Memory B cell (primary cell): ENCODE measurements around the gene TTYH2.
A peak's percentile ranks its signal among the peaks of the same experiment; 100 is the strongest.

Experiments used
- ATAC-seq: fragments of 150-1000 bp; cut with Tn5 transposase; 2 replicates; pipeline ENCODE4 v1.10.0; 2021; ENCODE audit warnings: low read depth, mild to moderate bottlenecking, moderate library complexity
- DNase-seq, 2 donors: peaks; one replicate each; pipeline ENCODE4 v3.0.0; 2022; ENCODE audit warnings: low spot score in 2 of 2
- H3K27ac Mint-ChIP-seq: one replicate; pipeline ENCODE4 v1.8.0; 2022; ENCODE audit warnings: mild to moderate bottlenecking, moderate library complexity, mixed read lengths
- H3K27me3 Mint-ChIP-seq: one replicate; pipeline ENCODE4 v1.8.0; 2022; ENCODE audit warnings: mixed read lengths
- H3K36me3 Mint-ChIP-seq: one replicate; pipeline ENCODE4 v1.8.0; 2022; ENCODE audit warnings: mild to moderate bottlenecking, mixed read lengths
- H3K4me1 Mint-ChIP-seq: one replicate; pipeline ENCODE4 v1.8.0; 2022; ENCODE audit warnings: mixed read lengths
- H3K4me3 Mint-ChIP-seq: one replicate; pipeline ENCODE4 v1.8.0; 2022; ENCODE audit warnings: mild to moderate bottlenecking, moderate library complexity, mixed read lengths
- H3K9me3 Mint-ChIP-seq: one replicate; pipeline ENCODE4 v1.8.0; 2022; ENCODE audit warnings: mixed read lengths

TTYH2 gene

GRCh38 chr17:74214484-74215341 lies 1.3 kb downstream of the TTYH2 start:
- Mint-ChIP-seq H3K9me3 (peaks cover 2% of the 10 kb centered on the region), H3K27me3 (peaks cover 1% of the 10 kb centered on the region), H3K4me1 (peaks cover 32% of the 10 kb centered on the region), H3K4me3 (peak overlapping the region; percentile 91), H3K36me3 (peaks cover 5% of the 10 kb centered on the region), H3K27ac (peak overlapping the region; percentile 39)
- ATAC-seq (no peak), DNase-seq (no peak)

- Mint-ChIP-seq H3K36me3 (peaks cover 5% of the 10 kb centered on the region), H3K9me3 (peaks cover 2% of the 10 kb centered on the region), H3K27ac (no peak overlapping the region), H3K27me3 (peaks cover 1% of the 10 kb centered on the region), H3K4me1 (peaks cover 32% of the 10 kb centered on the region), H3K4me3 (no peak overlapping the region)
- no peak for DNase-seq
- ATAC-seq: no peak
Observed at GRCh38 chr17:74215342-74215727, 2.0 kb downstream of the TTYH2 start.

- peaks cover 2% of the 10 kb centered on the region for H3K9me3 Mint-ChIP-seq
- no peak for DNase-seq
Observed at GRCh38 chr17:74216505-74216904, 3.1 kb downstream of the TTYH2 start.

GRCh38 chr17:74217037-74217730 lies 3.8 kb downstream of the TTYH2 start:
- Mint-ChIP-seq H3K4me3 (no peak overlapping the region), H3K27me3 (peaks cover 1% of the 10 kb centered on the region), H3K36me3 (peaks cover 2% of the 10 kb centered on the region), H3K9me3 (peaks cover 2% of the 10 kb centered on the region), H3K27ac (no peak overlapping the region), H3K4me1 (peaks cover 25% of the 10 kb centered on the region)
- DNase-seq (no peak), ATAC-seq (no peak)

More at GRCh38 chr17:74216505-74216904, 3.1 kb downstream of the TTYH2 start:
- Mint-ChIP-seq H3K4me3 (no peak overlapping the region), H3K27ac (no peak overlapping the region), H3K36me3 (peaks cover 2% of the 10 kb centered on the region), H3K4me1 (peaks cover 28% of the 10 kb centered on the region), H3K27me3 (peaks cover 1% of the 10 kb centered on the region)
- no peak for ATAC-seq

- no peak overlapping the region for H3K4me3 Mint-ChIP-seq
- H3K9me3 Mint-ChIP-seq: peaks cover 2% of the 10 kb centered on the region
- no peak for DNase-seq
- no peak overlapping the region for H3K27ac Mint-ChIP-seq
- peaks cover 1% of the 10 kb centered on the region for H3K27me3 Mint-ChIP-seq
- no peak for ATAC-seq
- H3K36me3 Mint-ChIP-seq: peaks cover 2% of the 10 kb centered on the region
- peaks cover 18% of the 10 kb centered on the region for H3K4me1 Mint-ChIP-seq
Observed at GRCh38 chr17:74217888-74218287, 4.5 kb downstream of the TTYH2 start.

- Mint-ChIP-seq H3K27me3 (peaks cover 1% of the 10 kb centered on the region), H3K4me3 (no peak overlapping the region), H3K36me3 (peaks cover 2% of the 10 kb centered on the region), H3K9me3 (peaks cover 2% of the 10 kb centered on the region), H3K27ac (no peak overlapping the region), H3K4me1 (peaks cover 14% of the 10 kb centered on the region)
- DNase-seq: no peak
- no peak for ATAC-seq
Observed at GRCh38 chr17:74218436-74218835, 5.1 kb downstream of the TTYH2 start.

GRCh38 chr17:74219576-74220133 lies 6.3 kb downstream of the TTYH2 start:
- H3K36me3 Mint-ChIP-seq: peaks cover 5% of the 10 kb centered on the region
- no peak overlapping the region for H3K27ac Mint-ChIP-seq
- DNase-seq (no peak), ATAC-seq (no peak)
- H3K4me1 Mint-ChIP-seq: peaks cover 8% of the 10 kb centered on the region
- peaks cover 1% of the 10 kb centered on the region for H3K27me3 Mint-ChIP-seq
- no peak overlapping the region for H3K4me3 Mint-ChIP-seq
- peaks cover 2% of the 10 kb centered on the region for H3K9me3 Mint-ChIP-seq

GRCh38 chr17:74220219-74220618 lies 6.8 kb downstream of the TTYH2 start:
- no peak overlapping the region for H3K27ac Mint-ChIP-seq
- H3K4me3 Mint-ChIP-seq: no peak overlapping the region
- DNase-seq (no peak), ATAC-seq (no peak)
- peaks cover 8% of the 10 kb centered on the region for H3K4me1 Mint-ChIP-seq
- peaks cover 2% of the 10 kb centered on the region for H3K9me3 Mint-ChIP-seq
- H3K27me3 Mint-ChIP-seq: peaks cover 1% of the 10 kb centered on the region
- H3K36me3 Mint-ChIP-seq: peaks cover 7% of the 10 kb centered on the region

- Mint-ChIP-seq H3K27me3 (peaks cover 3% of the 10 kb centered on the region), H3K9me3 (peaks cover 2% of the 10 kb centered on the region), H3K4me3 (no peak overlapping the region), H3K27ac (no peak overlapping the region), H3K4me1 (peaks cover 2% of the 10 kb centered on the region), H3K36me3 (peaks cover 7% of the 10 kb centered on the region)
- DNase-seq (no peak), ATAC-seq (no peak)
Observed at GRCh38 chr17:74220946-74221818, 7.8 kb downstream of the TTYH2 start.

GRCh38 chr17:74222399-74222798 lies 9.0 kb downstream of the TTYH2 start:
- DNase-seq (no peak), ATAC-seq (no peak)
- Mint-ChIP-seq H3K9me3 (peaks cover 2% of the 10 kb centered on the region), H3K36me3 (peaks cover 7% of the 10 kb centered on the region), H3K27me3 (peaks cover 3% of the 10 kb centered on the region), H3K4me3 (no peak overlapping the region), H3K27ac (no peak overlapping the region), H3K4me1 (no peaks in the 10 kb centered on the region)

GRCh38 chr17:74223901-74224300 lies 10.5 kb downstream of the TTYH2 start:
- Mint-ChIP-seq H3K27ac (no peak overlapping the region), H3K4me3 (no peak overlapping the region), H3K9me3 (peaks cover 2% of the 10 kb centered on the region), H3K4me1 (no peaks in the 10 kb centered on the region), H3K36me3 (peaks cover 7% of the 10 kb centered on the region), H3K27me3 (peaks cover 3% of the 10 kb centered on the region)
- ATAC-seq: no peak
- DNase-seq: no peak

- ATAC-seq (no peak), DNase-seq (no peak)
- Mint-ChIP-seq H3K36me3 (peaks cover 7% of the 10 kb centered on the region), H3K4me3 (no peak overlapping the region), H3K9me3 (no peaks in the 10 kb centered on the region), H3K27ac (no peak overlapping the region), H3K4me1 (no peaks in the 10 kb centered on the region), H3K27me3 (peaks cover 2% of the 10 kb centered on the region)
Observed at GRCh38 chr17:74224959-74225725, 11.8 kb downstream of the TTYH2 start.

GRCh38 chr17:74226252-74226651 lies 12.9 kb downstream of the TTYH2 start:
- Mint-ChIP-seq H3K27ac (no peak overlapping the region), H3K4me3 (no peak overlapping the region), H3K27me3 (peaks cover 2% of the 10 kb centered on the region), H3K9me3 (no peaks in the 10 kb centered on the region), H3K4me1 (no peaks in the 10 kb centered on the region), H3K36me3 (peaks cover 7% of the 10 kb centered on the region)
- DNase-seq: no peak
- no peak for ATAC-seq
